GM18498 (cell line): Measurements from ENCODE around the gene MRPL3.

Experiments used
- ATAC-seq: cut with Tn5 transposase; IDR thresholded peaks from one replicate; pipeline ENCODE4 v1.9.1; 2021; ENCODE audit warnings: mild to moderate bottlenecking, moderate library complexity; ENCODE audit not compliant: unreplicated experiment

The MRPL3 gene

DNA sequence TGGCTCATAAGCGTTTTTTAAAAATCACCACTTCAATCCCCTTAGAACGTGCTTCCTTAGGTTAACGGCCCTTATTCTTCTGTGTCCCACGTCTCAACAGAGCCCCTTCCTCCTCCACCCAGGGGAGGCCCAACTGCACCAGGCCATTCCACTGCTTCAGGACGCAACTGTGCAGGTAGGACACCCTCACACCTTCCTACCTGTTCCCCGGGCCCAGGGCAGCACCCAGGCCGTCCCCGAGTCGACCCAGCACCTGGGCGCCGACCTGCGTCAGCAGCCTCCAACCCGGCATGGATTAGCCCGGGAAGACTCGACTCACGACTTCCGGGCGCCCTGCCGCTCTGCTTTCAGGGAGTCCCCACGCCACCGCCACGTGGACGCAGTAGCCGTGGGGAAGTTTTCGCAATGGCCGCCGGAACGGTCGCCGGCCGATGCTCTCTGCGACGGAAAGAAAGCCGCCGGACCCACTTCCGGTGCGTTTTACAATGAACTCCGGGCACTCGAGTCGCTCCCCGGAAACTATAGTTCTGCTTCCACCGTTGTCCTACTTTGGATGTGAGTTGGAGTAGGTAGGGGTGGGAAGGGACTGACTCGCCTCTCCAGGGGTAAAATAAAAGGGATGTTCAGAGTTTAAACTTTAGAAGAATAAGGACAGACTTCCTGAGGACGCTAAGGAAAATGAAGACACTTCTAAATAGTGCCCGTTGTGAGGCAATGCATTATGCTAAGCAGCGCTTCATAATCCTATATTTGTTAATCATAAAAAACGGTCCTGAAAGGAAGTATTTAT is at the start of gene MRPL3:
Gene MRPL3, minus strand, starts transcription at position 442 of the 790 bp plus-strand sequence. Its CDS starts 150 bp downstream, at position 292.
- ATAC-seq, result peak; percentile 98

DNA sequence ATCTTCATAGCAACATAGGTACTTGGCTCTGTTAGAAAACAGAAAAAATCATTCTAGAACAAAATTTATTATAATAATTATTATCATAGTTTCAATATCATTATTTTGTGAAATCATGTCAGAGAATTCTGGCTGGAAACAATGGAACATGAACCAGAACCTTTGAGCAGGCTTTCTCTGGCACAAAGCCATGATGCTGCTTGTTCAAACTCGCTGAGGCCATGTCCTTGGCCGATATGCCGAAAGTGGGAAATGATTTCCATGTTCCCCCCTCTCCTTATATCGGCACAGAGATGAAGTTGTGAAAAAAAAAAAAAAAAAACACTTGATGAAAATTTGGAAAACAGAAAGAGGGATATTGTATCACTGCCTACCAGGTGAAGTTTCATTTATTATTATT is 49.0 kb upstream of the MRPL3 start:
- no peak for ATAC-seq

DNA sequence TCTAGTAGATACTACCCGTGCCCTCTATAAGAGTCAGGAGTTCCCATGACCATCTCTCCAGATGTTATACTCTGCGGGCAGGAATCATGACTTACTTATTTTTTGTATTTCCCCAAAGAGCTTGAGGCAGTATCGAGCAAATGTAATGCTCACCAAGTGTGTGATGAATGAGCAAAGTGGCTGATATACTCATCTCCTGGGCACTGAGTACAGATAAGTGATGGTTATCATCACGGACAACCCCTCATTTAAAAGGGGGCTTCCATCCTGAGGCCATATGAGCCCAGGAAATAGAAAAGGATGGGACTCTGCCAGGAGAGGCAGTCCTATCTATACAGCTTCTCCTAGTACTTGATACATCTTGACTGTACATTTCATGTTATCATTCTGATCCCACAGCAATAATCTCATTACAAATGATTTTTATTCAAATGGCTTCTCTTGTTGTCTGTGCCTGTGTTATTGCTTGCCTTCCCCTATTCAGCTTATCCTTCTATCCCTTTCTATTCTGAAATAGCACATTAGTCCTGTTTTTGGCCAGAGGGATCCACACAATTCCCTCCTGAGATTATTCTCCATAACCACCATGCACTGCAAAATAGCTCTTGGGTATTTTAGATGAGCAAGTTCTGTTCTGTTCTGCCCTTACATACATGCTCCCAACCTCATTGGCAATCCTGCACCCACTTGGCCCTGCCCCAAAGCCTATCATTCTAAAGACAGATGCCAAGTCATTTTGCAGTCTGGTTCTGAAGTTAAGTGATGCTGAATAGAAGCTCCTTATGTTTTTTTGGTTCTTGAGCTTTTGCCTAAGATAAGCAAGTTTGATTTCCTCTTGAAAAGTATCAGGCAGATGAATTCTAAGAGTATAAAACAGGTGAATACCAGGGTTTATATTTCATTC is 48.0 kb upstream of the MRPL3 start:
- ATAC-seq, result no peak

DNA sequence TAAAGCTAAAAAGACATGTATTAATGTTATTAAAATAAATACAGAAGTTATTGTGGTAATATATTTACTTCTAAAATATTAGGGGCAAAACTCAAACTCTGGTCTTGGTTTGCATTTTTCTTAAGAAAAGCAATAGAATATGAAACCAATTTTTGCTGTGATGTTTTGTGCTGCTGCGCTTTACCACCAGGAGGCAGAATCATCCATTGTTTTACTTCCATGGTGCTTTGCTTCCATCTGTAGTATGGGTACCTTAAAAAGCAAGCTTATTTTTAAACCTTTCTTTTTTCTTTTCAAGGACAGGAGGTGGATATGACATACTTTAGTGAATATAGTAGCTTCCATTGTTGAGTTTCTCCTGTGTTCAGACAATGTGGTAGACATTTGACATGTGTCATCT is 46.6 kb upstream of the MRPL3 start:
- ATAC-seq, result no peak

DNA sequence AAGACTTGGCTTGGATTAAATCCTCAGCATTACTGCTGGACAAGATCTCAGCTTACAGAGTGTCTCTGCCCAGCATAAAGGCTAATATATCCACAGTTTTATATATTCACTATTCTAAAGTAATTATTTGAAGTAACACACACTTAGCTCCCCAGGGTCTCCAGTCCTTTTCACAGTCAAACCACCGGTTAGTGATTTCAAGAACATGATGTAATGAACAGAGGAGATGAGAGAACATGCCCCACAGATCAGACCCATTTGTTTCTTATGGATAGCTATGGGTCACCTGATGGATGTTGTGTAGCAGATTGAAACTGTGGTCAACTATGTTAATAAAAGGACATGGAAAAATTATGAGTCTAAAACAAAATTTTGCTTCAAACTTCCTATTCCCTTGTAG is 44.8 kb upstream of the MRPL3 start:
- no peak for ATAC-seq

DNA sequence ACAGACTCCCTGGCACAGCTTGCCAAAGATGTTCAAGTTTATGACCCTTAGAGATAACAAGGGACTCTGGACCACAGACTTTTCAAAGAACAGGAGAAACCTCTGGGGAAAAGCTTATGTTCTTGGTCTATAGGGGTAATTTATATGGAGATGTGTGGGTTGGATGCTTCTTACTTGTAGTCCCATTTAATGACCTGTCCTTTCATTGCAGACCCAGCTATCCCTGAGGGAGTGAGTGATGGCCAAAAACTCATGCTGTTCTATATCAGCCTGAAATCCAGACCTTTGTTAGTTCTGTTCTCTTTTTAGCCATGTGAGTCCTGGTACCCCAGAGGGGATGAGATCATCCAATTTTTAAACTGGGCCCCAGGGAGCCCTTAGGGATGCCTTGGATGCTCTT is 43.7 kb upstream of the MRPL3 start:
- no peak for ATAC-seq

DNA sequence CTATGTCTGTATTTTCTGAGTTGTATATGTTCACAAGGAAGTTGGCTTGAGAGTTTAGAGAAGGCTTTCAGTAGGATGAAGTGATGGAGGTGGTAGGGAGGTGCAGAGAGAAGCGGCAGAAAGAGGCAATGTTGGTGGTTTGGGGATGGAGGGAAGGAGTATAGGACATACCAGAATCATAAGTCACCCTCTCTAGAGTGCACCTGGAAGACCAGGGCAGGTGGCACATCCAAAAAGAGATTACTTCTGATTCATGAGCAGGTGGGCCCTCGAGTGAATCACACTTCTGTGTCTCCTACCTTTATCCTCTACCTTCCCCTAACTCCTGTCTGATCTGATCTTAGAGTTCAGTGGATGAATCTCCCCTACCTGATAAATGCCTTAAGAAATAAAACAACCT is 41.8 kb upstream of the MRPL3 start:
- ATAC-seq, result no peak

DNA sequence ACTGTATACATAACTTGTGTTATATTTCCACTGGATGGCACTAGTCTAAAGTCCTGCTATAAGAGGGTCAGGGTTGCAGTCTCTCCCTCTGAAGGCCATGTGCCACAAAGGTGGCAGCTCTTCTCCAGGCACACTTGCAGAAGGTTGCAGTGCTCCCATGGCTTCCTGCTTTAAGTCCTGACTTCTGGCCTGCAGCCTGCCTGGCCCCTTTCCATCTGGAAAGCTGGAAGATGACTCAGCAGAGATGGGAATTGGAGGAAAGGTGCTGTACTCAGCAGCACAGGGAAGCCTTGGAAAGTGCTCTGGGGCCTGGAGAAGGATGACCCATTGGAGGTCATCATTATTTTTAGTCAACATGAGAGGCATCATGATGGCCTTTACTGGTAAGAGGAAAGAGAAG is 40.9 kb upstream of the MRPL3 start:
- ATAC-seq, result no peak

DNA sequence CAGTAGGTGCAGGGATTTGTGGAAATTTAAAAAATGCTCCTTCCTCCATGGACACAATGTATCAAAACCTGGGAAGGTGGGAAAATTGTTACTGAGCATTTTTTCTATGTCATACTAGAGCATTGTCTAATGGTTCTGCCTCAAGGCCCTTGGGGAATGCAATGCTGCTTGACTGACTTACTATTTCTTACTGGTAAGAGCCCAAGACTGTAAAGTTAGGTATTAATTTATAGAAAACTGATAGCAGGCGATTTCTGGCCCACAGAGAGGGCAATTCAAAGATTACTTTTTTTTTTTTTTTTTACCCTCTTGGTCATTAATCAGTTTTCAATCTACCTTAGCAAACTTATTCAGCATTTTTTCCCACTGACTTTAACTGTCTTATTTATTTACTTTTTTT is 38.5 kb upstream of the MRPL3 start:
- ATAC-seq, result no peak

DNA sequence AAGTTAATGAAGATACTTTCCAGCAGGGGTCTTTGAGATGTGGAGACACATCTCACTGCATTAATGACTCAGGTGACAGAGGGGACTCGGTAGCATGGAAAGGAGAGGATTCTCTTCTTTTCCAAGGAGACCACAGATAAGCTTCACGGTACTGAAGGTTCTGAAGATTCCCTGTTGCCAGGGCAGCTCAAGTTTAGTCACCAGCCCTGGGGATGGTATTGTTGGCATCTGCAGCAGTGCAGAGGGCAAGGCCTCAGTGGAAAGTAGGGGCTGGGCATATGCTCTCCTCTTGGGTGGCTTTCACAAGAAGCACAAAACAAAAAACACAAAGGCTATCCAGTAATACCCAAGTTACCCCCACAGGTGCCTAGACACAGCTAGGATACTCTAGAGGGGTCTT is 38.0 kb upstream of the MRPL3 start:
- no peak for ATAC-seq

DNA sequence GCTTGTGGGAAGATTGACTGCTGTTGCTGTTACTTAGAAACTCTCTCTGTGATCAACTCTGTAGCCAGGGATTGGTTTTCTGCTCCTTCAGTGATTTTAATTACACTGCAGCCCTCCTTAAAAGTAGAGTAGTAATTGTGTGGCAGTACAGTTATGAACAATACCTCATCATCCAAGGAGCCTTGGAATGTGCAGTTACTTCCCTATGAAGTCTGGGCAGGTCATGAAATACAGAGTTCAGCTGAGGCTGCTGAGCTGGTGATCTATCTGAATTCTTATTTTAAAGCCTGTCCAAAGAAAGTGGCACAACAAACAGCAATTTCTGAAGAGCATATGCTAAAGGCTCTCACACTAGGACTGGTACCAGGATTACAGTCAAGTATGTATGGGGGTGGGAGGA is 37.4 kb upstream of the MRPL3 start:
- ATAC-seq, result no peak

DNA sequence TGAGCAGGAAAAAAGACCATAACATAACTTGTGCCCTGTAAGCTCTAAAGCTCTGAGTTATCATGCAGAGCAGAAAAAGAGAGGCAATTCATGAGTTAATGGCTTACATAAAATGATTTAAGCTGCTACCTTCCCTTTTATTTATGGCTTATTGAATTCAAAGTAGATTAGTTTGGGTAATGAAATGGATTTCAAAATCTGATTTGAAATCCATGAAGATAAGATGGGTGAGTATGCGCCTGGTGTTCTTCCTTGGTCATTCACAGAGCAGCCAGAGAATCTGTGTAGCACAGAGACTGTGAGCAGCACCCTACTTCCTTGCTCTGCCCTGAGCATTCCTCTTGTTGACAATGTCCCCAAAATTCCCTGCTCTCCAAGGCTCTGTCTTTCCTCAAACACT is 36.2 kb upstream of the MRPL3 start:
- no peak for ATAC-seq

DNA sequence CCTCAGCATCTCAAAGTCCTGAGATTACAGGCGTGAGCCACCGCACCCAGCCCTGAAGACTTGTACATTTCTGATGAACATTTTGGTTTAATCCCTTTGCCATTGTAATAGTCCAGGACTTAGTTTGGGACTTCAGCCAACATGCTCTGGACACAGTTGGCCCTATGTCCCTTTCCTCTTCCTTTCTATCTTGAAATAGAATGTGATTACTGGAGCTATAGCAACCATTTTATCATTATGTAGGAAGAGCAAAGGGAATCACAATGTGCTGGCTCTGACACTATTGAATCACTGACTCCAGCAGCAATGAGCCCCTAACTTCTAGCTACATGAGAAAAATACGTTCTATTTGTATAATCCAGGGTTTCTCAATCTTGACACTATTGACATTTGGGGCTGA is 34.8 kb upstream of the MRPL3 start:
- ATAC-seq, result no peak

DNA sequence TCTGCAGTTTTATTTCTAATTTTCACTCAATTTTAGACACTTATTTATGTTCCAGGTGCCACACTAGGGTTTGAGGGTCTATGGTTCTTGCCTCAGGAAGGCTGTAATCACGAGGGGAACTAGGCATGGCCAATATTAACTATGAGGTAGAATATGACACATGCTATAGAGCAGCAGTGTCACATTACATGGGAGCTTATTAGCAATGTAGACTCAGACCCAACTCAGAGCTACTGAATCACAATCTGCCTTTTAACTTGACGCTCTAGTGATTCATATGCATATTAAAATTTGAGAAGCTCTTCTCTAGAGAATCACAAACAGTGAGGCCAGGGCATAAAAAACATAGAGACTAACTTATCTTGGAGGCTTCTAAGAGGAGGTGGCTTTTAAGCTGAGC is 32.8 kb upstream of the MRPL3 start:
- ATAC-seq, result no peak

DNA sequence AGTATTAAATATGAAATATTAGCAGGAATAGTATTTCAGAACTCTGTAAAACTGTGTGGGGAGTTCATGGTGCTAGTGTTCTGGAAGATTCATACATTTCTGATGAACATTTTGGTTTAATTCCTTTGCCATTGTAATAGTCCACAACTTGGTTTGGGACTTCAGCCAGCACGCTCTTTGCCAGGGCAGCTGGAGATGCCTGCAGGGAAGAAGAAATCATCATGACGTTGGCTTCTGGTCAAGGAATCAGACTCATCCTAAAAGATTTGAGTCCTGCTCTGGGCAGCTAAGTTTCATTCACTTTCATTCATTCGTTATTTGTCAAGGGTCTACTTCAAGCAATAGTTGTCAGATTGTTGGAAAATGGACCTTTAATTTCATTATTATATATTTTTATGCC is 32.4 kb upstream of the MRPL3 start:
- ATAC-seq, result no peak

DNA sequence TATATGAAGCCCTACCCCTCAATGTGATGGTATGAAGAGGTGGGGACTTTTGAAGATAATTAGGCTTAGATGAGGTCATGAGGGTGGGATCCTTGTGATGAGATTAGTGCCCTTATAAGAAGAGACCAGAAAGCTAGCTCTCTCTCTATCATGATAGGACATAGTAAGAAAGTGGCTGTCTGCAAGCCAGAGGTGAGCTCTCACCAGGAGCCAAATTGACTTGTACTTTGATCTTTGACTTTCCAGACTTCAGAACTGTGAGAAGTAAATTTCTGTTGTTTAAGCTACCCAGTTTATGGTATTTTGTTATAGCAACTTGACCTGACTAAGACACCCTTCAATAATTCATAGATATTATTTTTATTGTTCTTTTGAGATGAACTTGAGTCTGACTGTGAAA is 29.9 kb upstream of the MRPL3 start:
- ATAC-seq, result no peak

DNA sequence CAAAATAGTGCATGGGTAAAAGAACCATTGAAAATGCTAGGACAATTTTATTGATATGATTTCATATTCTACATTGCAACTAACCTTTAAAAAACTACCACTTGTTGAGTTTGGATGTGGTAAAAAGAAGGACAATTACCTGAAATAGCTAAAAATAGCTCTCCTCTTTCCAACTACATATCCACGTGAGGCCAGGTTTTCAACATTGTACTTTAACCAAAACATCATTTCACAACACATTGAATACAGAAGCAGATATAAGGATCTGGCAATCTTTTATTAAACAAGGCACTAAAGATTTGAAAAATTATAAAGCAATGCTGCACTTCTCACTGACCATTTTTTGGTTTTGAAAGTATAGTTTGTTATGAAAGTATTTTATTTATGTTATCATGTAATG is 28.1 kb upstream of the MRPL3 start:
- no peak for ATAC-seq

DNA sequence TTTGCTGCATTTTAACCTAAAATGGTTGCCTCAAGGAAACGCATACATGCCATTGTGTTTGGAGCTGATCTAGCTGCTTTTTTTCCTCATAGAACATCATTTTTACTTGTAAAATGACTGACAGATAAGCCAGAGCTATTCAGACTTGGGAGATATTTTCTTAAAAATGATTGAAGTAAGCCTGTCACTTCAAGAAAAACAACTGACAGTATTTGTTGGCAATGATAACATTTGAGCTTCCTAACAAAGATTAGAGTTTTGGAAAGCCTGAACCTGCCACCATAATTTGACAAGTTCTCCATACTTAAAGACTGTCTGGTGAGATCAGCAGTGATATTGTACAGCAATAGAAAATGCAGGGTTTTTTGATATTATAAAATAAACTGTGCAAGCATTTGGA is 27.6 kb upstream of the MRPL3 start:
- ATAC-seq, result no peak

DNA sequence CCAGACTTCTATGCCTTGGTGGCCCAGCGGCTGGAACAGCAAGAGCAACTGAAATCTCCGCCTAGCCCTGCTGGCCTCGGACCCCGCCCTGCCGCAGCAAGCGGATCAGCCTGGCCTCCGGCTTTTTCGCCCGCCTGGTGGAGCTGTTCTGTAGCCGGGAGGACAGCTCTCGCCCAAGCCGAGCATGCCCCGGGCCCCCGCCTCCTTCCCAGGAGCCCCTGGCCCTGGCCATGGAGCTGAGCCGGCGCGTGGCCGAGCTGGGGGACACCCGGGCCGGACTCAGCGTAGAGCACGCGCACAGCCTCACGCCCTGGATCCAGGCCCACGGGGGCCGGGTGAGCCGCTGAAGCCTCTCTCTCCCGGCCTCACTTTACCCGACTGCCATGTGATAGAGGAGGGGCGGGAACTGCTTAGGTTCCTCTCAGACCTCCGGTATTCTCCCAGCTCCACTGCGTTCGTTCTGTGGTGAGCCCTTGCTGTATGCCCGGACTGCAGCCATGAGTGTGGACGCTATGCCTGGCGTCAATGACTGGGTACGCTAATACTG is 24.1 kb upstream of the MRPL3 start:
- no peak for ATAC-seq

DNA sequence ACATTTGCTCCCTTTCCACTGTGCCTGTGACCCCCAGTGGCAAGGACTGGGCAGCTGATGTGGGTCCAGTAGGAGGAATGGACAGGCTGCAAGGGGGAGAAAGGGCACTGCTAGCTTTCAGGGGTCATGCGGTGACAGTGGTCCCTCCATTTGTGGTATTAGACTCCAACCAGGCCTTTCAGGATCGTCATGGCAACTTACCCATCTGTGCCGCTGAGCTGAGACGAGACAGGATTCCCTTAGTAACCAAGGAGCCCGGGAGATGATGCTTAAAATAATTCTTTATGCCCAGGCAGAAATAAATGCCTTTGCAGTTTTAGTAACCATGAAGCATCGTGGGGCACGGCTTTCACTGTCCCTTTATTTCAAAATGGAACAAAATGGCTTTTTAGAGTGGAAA is 15.9 kb upstream of the MRPL3 start:
- ATAC-seq, result no peak

DNA sequence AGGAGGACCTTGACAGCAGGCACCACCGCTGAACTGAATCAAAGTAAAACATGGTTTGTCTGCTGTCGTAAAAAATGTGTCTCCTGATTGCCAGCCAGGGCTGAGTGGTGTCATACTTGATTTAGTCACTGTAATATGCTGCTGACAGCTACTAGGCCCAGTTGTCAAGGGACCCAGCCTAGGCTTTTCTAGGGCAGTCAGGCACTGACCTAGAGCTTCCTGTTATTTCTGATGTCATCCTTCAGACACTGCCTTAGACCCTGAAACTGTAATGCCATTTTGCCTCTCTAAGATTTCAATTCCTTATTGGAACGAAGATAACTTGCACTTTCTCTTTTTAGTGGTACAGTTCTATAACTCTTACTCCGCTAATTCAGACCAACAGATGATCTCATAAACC is 2.6 kb upstream of the MRPL3 start:
- no peak for ATAC-seq

DNA sequence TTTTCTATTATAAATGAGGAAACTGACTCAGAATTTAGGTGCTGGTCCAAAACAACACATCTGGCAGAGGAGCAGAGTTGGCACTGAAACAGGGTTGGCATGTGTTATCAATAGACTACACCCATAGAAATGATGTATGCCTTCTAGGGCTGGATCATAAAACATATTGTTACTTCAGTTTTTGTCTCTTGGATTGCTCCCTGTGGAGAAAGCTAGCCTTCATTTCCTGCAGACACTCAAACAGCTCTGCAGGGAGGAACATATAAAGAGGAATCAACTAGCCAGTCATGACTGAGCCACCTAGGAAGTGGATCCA is 507 bp upstream of the MRPL3 start:
- ATAC-seq, result peak; percentile 4
